Karpas-422 (cell line): ENCODE data around the gene HSPG2. TPM values are rescaled to one million over a fixed set of nuclear protein-coding genes. Genes with fewer than 3 reads are reported as not detected.

Experiments used
- DNase-seq: peaks from one replicate; pipeline ENCODE4 v3.0.0-alpha.2; 2015
- H2AFZ ChIP-seq: fragments of 200-600 bp; sonication (generic); 2 replicates; pipeline ENCODE4 v1.6.1; 2014; ENCODE audit warnings: antibody characterized with exemption, low read length, mixed read lengths
- H3K27ac ChIP-seq: fragments of 200-600 bp; sonication (generic); 2 replicates; pipeline ENCODE4 v1.5.1; 2014; ENCODE audit warnings: mild to moderate bottlenecking, low read length, moderate library complexity
- H3K27me3 ChIP-seq: fragments of 200-600 bp; sonication (generic); 2 replicates; pipeline ENCODE4 v1.6.1; 2014; ENCODE audit warnings: low read length, mixed read lengths
- H3K36me3 ChIP-seq: fragments of 200-600 bp; sonication (generic); 2 replicates; pipeline ENCODE4 v1.6.1; 2014; ENCODE audit warnings: low read length, mixed read lengths; ENCODE audit not compliant: insufficient read depth
- H3K4me1 ChIP-seq: fragments of 200-600 bp; sonication (generic); 2 replicates; pipeline ENCODE4 v1.6.1; 2014; ENCODE audit warnings: mild to moderate bottlenecking, low read length, mixed read lengths
- H3K4me2 ChIP-seq: fragments of 200-600 bp; sonication (generic); 2 replicates; pipeline ENCODE4 v1.6.1; 2014; ENCODE audit warnings: low read length, low read depth, mild to moderate bottlenecking; ENCODE audit not compliant: poor library complexity, severe bottlenecking
- H3K4me3 ChIP-seq: fragments of 200-600 bp; sonication (generic); 2 replicates; pipeline ENCODE4 v1.5.1; 2014; ENCODE audit warnings: mild to moderate bottlenecking, antibody characterized with exemption, low read length, mixed read lengths
- H3K79me2 ChIP-seq: fragments of 200-600 bp; sonication (generic); 2 replicates; pipeline ENCODE4 v1.6.1; 2014; ENCODE audit warnings: mild to moderate bottlenecking, low read length, mixed read lengths
- H3K9ac ChIP-seq: fragments of 200-600 bp; sonication (generic); 2 replicates; pipeline ENCODE4 v1.6.0; 2014; ENCODE audit warnings: low read length
- H3K9me2 ChIP-seq: fragments of 200-600 bp; sonication (generic), shearing (Covaris generic); replicated peaks from 2 replicates; pipeline ENCODE4 v1.6.0; 2014; ENCODE audit warnings: mild to moderate bottlenecking, low read length, moderate library complexity; ENCODE audit not compliant: insufficient read depth
- H3K9me3 ChIP-seq: fragments of 300-700, 200-600 bp; sonication (generic); 2 replicates; pipeline ENCODE4 v1.6.1; 2014; ENCODE audit warnings: low read length, mixed read lengths
- H4K20me1 ChIP-seq: fragments of 200-600 bp; sonication (generic); 2 replicates; pipeline ENCODE4 v1.6.1; 2014; ENCODE audit warnings: mild to moderate bottlenecking, antibody characterized with exemption, low read length, low read depth; ENCODE audit not compliant: insufficient read depth
- total RNA-seq: library from RNA; depleted of rRNA; stranded (reverse); fragments of >200 nt; shearing (Covaris generic); gene quantifications from 2 replicates; pipeline ENCODE4 v1.2.3, GENCODE V29; 2014; ENCODE audit warnings: low replicate concordance

The HSPG2 gene
- total RNA-seq, 1 experiment from 2014 or later, result not detected

GRCh38 chr1:21823980-21824702, 113.0 kb downstream of the HSPG2 start:
- no peaks in the 10 kb centered on the region for H3K27me3 ChIP-seq
- no peaks in the 10 kb centered on the region for H3K4me1 ChIP-seq
- H2AFZ ChIP-seq, result no peak overlapping the region
- no peak overlapping the region for H3K4me2 ChIP-seq
- no peak for DNase-seq
- no peak overlapping the region for H3K4me3 ChIP-seq
- H3K9ac ChIP-seq, result no peak overlapping the region
- H3K79me2 ChIP-seq, result no peaks in the 10 kb centered on the region
- no peak overlapping the region for H3K27ac ChIP-seq
- H3K36me3 ChIP-seq, result no peaks in the 10 kb centered on the region
- H3K9me3 ChIP-seq, result no peaks in the 10 kb centered on the region
- no peaks in the 10 kb centered on the region for H4K20me1 ChIP-seq
- no peaks in the 10 kb centered on the region for H3K9me2 ChIP-seq

- Histone ChIP-seq H3K27ac (no peak overlapping the region), H3K4me2 (no peak overlapping the region), H3K79me2 (no peaks in the 10 kb centered on the region), H3K9me2 (no peaks in the 10 kb centered on the region), H3K4me3 (no peak overlapping the region), H4K20me1 (no peaks in the 10 kb centered on the region), H3K9me3 (no peaks in the 10 kb centered on the region), H3K9ac (no peak overlapping the region), H2AFZ (no peak overlapping the region), H3K4me1 (no peaks in the 10 kb centered on the region), H3K27me3 (no peaks in the 10 kb centered on the region), H3K36me3 (no peaks in the 10 kb centered on the region)
- no peak for DNase-seq
These were observed 113.7 kb downstream of the HSPG2 start for GRCh38 chr1:21823206-21823979.

- Histone ChIP-seq H3K36me3 (no peaks in the 10 kb centered on the region), H3K4me2 (no peak overlapping the region), H3K79me2 (no peaks in the 10 kb centered on the region), H3K9me3 (no peaks in the 10 kb centered on the region), H3K9ac (no peak overlapping the region), H3K4me3 (no peak overlapping the region), H3K27me3 (no peaks in the 10 kb centered on the region), H2AFZ (no peak overlapping the region), H3K27ac (no peak overlapping the region), H4K20me1 (no peaks in the 10 kb centered on the region), H3K9me2 (no peaks in the 10 kb centered on the region), H3K4me1 (no peaks in the 10 kb centered on the region)
- DNase-seq, result peak; percentile 44
These were observed 114.8 kb downstream of the HSPG2 start for GRCh38 chr1:21822349-21822748.

- Histone ChIP-seq H3K79me2 (no peaks in the 10 kb centered on the region), H3K4me3 (no peak overlapping the region), H2AFZ (no peak overlapping the region), H3K9me3 (no peaks in the 10 kb centered on the region), H4K20me1 (no peaks in the 10 kb centered on the region), H3K27me3 (no peaks in the 10 kb centered on the region), H3K27ac (no peak overlapping the region), H3K4me1 (no peaks in the 10 kb centered on the region), H3K4me2 (no peak overlapping the region), H3K9ac (no peak overlapping the region), H3K9me2 (no peaks in the 10 kb centered on the region), H3K36me3 (no peaks in the 10 kb centered on the region)
- no peak for DNase-seq
These were observed 115.6 kb downstream of the HSPG2 start for GRCh38 chr1:21821385-21822019.

GRCh38 chr1:21820597-21821232, 116.4 kb downstream of the HSPG2 start:
- no peak overlapping the region for H3K27ac ChIP-seq
- no peak overlapping the region for H2AFZ ChIP-seq
- no peaks in the 10 kb centered on the region for H3K36me3 ChIP-seq
- H3K4me3 ChIP-seq, result no peak overlapping the region
- no peak overlapping the region for H3K9ac ChIP-seq
- no peaks in the 10 kb centered on the region for H4K20me1 ChIP-seq
- no peaks in the 10 kb centered on the region for H3K9me3 ChIP-seq
- no peaks in the 10 kb centered on the region for H3K27me3 ChIP-seq
- H3K4me2 ChIP-seq, result no peak overlapping the region
- H3K4me1 ChIP-seq, result no peaks in the 10 kb centered on the region
- DNase-seq, result peak; percentile 20
- H3K9me2 ChIP-seq, result no peaks in the 10 kb centered on the region
- H3K79me2 ChIP-seq, result no peaks in the 10 kb centered on the region

- Histone ChIP-seq H3K4me1 (no peaks in the 10 kb centered on the region), H3K79me2 (no peaks in the 10 kb centered on the region), H3K27ac (no peak overlapping the region), H2AFZ (no peak overlapping the region), H4K20me1 (no peaks in the 10 kb centered on the region), H3K4me2 (no peak overlapping the region), H3K27me3 (no peaks in the 10 kb centered on the region), H3K4me3 (no peak overlapping the region), H3K9me3 (no peaks in the 10 kb centered on the region), H3K36me3 (no peaks in the 10 kb centered on the region), H3K9me2 (no peaks in the 10 kb centered on the region), H3K9ac (no peak overlapping the region)
- peak; percentile 76 for DNase-seq
These were observed 118.5 kb downstream of the HSPG2 start for GRCh38 chr1:21818656-21819055.

GRCh38 chr1:21816602-21817302, 120.4 kb downstream of the HSPG2 start:
- H2AFZ ChIP-seq, result no peak overlapping the region
- no peak overlapping the region for H3K27ac ChIP-seq
- peak; percentile 27 for DNase-seq
- no peaks in the 10 kb centered on the region for H3K36me3 ChIP-seq
- H4K20me1 ChIP-seq, result no peaks in the 10 kb centered on the region
- no peaks in the 10 kb centered on the region for H3K79me2 ChIP-seq
- H3K4me1 ChIP-seq, result no peaks in the 10 kb centered on the region
- H3K9me2 ChIP-seq, result no peaks in the 10 kb centered on the region
- H3K4me2 ChIP-seq, result no peak overlapping the region
- H3K9ac ChIP-seq, result no peak overlapping the region
- no peak overlapping the region for H3K4me3 ChIP-seq
- no peaks in the 10 kb centered on the region for H3K9me3 ChIP-seq
- no peaks in the 10 kb centered on the region for H3K27me3 ChIP-seq
